Neural cell (in vitro differentiated cells): ENCODE results near the gene TBC1D19. TPM values are rescaled to one million over a fixed set of nuclear protein-coding genes. Genes with fewer than 3 reads are reported as not detected.

Experiments used
- H2AFZ ChIP-seq: fragments of 200-600, 300-800 bp; sonication (generic), shearing (Covaris generic); 2 replicates; pipeline ENCODE4 v1.6.0; 2014; ENCODE audit warnings: low read depth, mild to moderate bottlenecking, antibody characterized with exemption, low read length, moderate library complexity
- H3F3A ChIP-seq: fragments of 200-600 bp; shearing (Covaris generic); 2 replicates; pipeline ENCODE4 v1.6.1; 2016; ENCODE audit warnings: mild to moderate bottlenecking, moderate library complexity, mixed read lengths, antibody characterized with exemption, low read length; ENCODE audit not compliant: insufficient read depth, poor library complexity, severe bottlenecking
- H3K27ac ChIP-seq: fragments of 200-600, 300-800 bp; sonication (generic), shearing (Covaris generic); 2 replicates; pipeline ENCODE4 v1.5.1; 2014; ENCODE audit warnings: mild to moderate bottlenecking, low read length, moderate library complexity
- H3K27me3 ChIP-seq: fragments of 300-800, 200-600 bp; sonication (generic), shearing (Covaris generic); 2 replicates; pipeline ENCODE4 v1.6.0; 2014; ENCODE audit warnings: mild to moderate bottlenecking, low read depth, low read length, moderate library complexity; ENCODE audit not compliant: insufficient read depth
- H3K36me3 ChIP-seq: fragments of 300-800, 200-600 bp; sonication (generic), shearing (Covaris generic); 2 replicates; pipeline ENCODE4 v1.5.1; 2014; ENCODE audit warnings: mild to moderate bottlenecking, antibody characterized with exemption, low read length, moderate library complexity; ENCODE audit not compliant: insufficient read depth
- H3K4me2 ChIP-seq: fragments of 300-800, 200-600 bp; sonication (generic), shearing (Covaris generic); 2 replicates; pipeline ENCODE4 v1.6.0; 2014; ENCODE audit warnings: mild to moderate bottlenecking, low read length
- H3K4me3 ChIP-seq: fragments of 300-800, 200-600 bp; sonication (generic), shearing (Covaris generic); 2 replicates; pipeline ENCODE4 v1.5.1; 2014; ENCODE audit warnings: mild to moderate bottlenecking, low read length, moderate library complexity
- H3K79me2 ChIP-seq: fragments of 200-600 bp; shearing (Covaris generic); replicated peaks from 2 replicates; pipeline ENCODE4 v1.6.0; 2014; ENCODE audit warnings: mild to moderate bottlenecking, low read length, moderate library complexity; ENCODE audit not compliant: insufficient read depth
- H3K9ac ChIP-seq: fragments of 300-800, 200-600 bp; sonication (generic), shearing (Covaris generic); 2 replicates; pipeline ENCODE4 v1.6.1; 2016; ENCODE audit warnings: mild to moderate bottlenecking, low read length, mixed read lengths
- H3K9me2 ChIP-seq: fragments of 200-600 bp; shearing (Covaris generic); 2 replicates; pipeline ENCODE4 v1.6.1; 2016; ENCODE audit warnings: mild to moderate bottlenecking, low read length, mixed read lengths; ENCODE audit not compliant: insufficient read depth
- H3K9me3 ChIP-seq: fragments of 200-600, 300-800 bp; sonication (generic), shearing (Covaris generic); 2 replicates; pipeline ENCODE4 v1.6.1; 2016; ENCODE audit warnings: mild to moderate bottlenecking, mixed run types, low read length, moderate library complexity, mixed read lengths
- H4K20me1 ChIP-seq: fragments of 200-600 bp; shearing (Covaris generic); 2 replicates; pipeline ENCODE4 v1.6.1; 2016; ENCODE audit warnings: mild to moderate bottlenecking, mixed run types; ENCODE audit not compliant: insufficient read depth
- CTCF ChIP-seq: fragments of 450-650 bp; IDR thresholded peaks from 2 replicates; pipeline ENCODE4 v1.5.1; 2014; ENCODE audit warnings: antibody characterized with exemption, mild to moderate bottlenecking, moderate library complexity; ENCODE audit not compliant: poor library complexity, severe bottlenecking
- EP300 ChIP-seq: fragments of 450-650 bp; conservative IDR thresholded peaks from 2 replicates; pipeline ENCODE4 v1.6.1; 2014; ENCODE audit warnings: antibody characterized with exemption, mild to moderate bottlenecking, moderate library complexity; ENCODE audit not compliant: poor library complexity, severe bottlenecking
- EZH2 ChIP-seq: fragments of 200-600, 300-800 bp; shearing (Covaris generic), sonication (generic); IDR thresholded peaks from 2 replicates; pipeline ENCODE4 v1.6.1; 2014; ENCODE audit warnings: antibody characterized with exemption, low read length, borderline replicate concordance, mild to moderate bottlenecking; ENCODE audit not compliant: insufficient read depth, poor library complexity, severe bottlenecking
- MXI1 ChIP-seq: fragments of 450-650 bp; conservative IDR thresholded peaks from 2 replicates; pipeline ENCODE4 v1.6.1; 2014; ENCODE audit warnings: antibody characterized with exemption, mild to moderate bottlenecking; ENCODE audit not compliant: poor library complexity, severe bottlenecking
- POLR2AphosphoS5 ChIP-seq: IDR thresholded peaks from 2 replicates; pipeline ENCODE4 v1.6.1; 2012
- RAD21 ChIP-seq: fragments of 450-650 bp; conservative IDR thresholded peaks from 2 replicates; pipeline ENCODE4 v1.6.1; 2014; ENCODE audit warnings: antibody characterized with exemption, mild to moderate bottlenecking, moderate library complexity
- REST ChIP-seq: IDR thresholded peaks from 2 replicates; pipeline ENCODE4 v1.6.1; 2012; ENCODE audit warnings: borderline replicate concordance
- SMC3 ChIP-seq: fragments of 450-650 bp; conservative IDR thresholded peaks from 2 replicates; pipeline ENCODE4 v1.6.1; 2014; ENCODE audit warnings: antibody characterized with exemption, mild to moderate bottlenecking, moderate library complexity; ENCODE audit not compliant: poor library complexity
- TAF1 ChIP-seq: IDR thresholded peaks from 2 replicates; pipeline ENCODE4 v1.6.1; 2012; ENCODE audit warnings: low read depth
- polyA plus RNA-seq: library from polyadenylated mRNA; depleted of rRNA; stranded (reverse); fragments of >200 nt; gene quantifications from 2 replicates; pipeline ENCODE4 v1.2.3, GENCODE V29; 2014

The TBC1D19 gene
- polyA plus RNA-seq, 1 donor from 2014 or later: 23.1 TPM

GRCh38 chr4:26713563-26714151, 129.8 kb downstream of the TBC1D19 start:
- TF ChIP-seq TAF1: no peak
- TF ChIP-seq EZH2: no peak
- H3K4me3 ChIP-seq: no peak overlapping the region

GRCh38 chr4:26715636-26716242, 131.9 kb downstream of the TBC1D19 start:
- no peaks in the 10 kb centered on the region for H3K79me2 ChIP-seq
- no peaks in the 10 kb centered on the region for H3F3A ChIP-seq
- no peak overlapping the region for H2AFZ ChIP-seq
- H3K9me2 ChIP-seq: no peaks in the 10 kb centered on the region
- no peak overlapping the region for H3K27ac ChIP-seq
- no peak overlapping the region for H3K4me3 ChIP-seq
- no peak overlapping the region for H3K4me2 ChIP-seq
- no peak overlapping the region for H3K9ac ChIP-seq
- no peaks in the 10 kb centered on the region for H3K9me3 ChIP-seq
- H3K27me3 ChIP-seq: no peaks in the 10 kb centered on the region
- H3K36me3 ChIP-seq: no peaks in the 10 kb centered on the region
- H4K20me1 ChIP-seq: no peaks in the 10 kb centered on the region
- TF ChIP-seq EZH2: no peak

More at GRCh38 chr4:26713563-26714151, 129.8 kb downstream of the TBC1D19 start:
- H3K27me3 ChIP-seq: no peaks in the 10 kb centered on the region
- H3K36me3 ChIP-seq: no peaks in the 10 kb centered on the region
- no peaks in the 10 kb centered on the region for H3K9me3 ChIP-seq
- H3K4me2 ChIP-seq: no peak overlapping the region
- H3K79me2 ChIP-seq: no peaks in the 10 kb centered on the region
- no peaks in the 10 kb centered on the region for H4K20me1 ChIP-seq
- no peak overlapping the region for H2AFZ ChIP-seq
- H3F3A ChIP-seq: no peaks in the 10 kb centered on the region
- no peak overlapping the region for H3K9ac ChIP-seq
- H3K27ac ChIP-seq: no peak overlapping the region
- H3K9me2 ChIP-seq: no peaks in the 10 kb centered on the region

GRCh38 chr4:26717332-26717731, 133.4 kb downstream of the TBC1D19 start:
- no peak for TF ChIP-seq RAD21
- no peak for TF ChIP-seq POLR2AphosphoS5
- no peak for TF ChIP-seq EP300
- TF ChIP-seq CTCF: no peak
- no peak for TF ChIP-seq MXI1
- no peak for TF ChIP-seq TAF1
- no peak for TF ChIP-seq SMC3
- no peak for TF ChIP-seq REST
- TF ChIP-seq EZH2: no peak
- H2AFZ ChIP-seq: no peak overlapping the region
- H4K20me1 ChIP-seq: no peaks in the 10 kb centered on the region
- H3K27me3 ChIP-seq: no peaks in the 10 kb centered on the region
- H3K27ac ChIP-seq: no peak overlapping the region
- no peaks in the 10 kb centered on the region for H3K79me2 ChIP-seq
- H3K9me3 ChIP-seq: no peaks in the 10 kb centered on the region
- no peak overlapping the region for H3K4me2 ChIP-seq
- no peaks in the 10 kb centered on the region for H3F3A ChIP-seq
- no peak overlapping the region for H3K4me3 ChIP-seq
- no peak overlapping the region for H3K9ac ChIP-seq
- H3K36me3 ChIP-seq: no peaks in the 10 kb centered on the region
- H3K9me2 ChIP-seq: no peaks in the 10 kb centered on the region
